Thoracic aorta (tissue), 2 donors: ENCODE measurements around the gene SEC11A. TPM values are rescaled to one million over a fixed set of nuclear protein-coding genes. Genes with fewer than 3 reads are reported as not detected.

Experiments
- ATAC-seq: fragments of 150-250 bp; one replicate; pipeline ENCODE4 v1.8.0; 2017; ENCODE audit warnings: low read depth; ENCODE audit not compliant: insufficient number of reproducible peaks, low FRiP score
- DNase-seq: peaks from one replicate; pipeline ENCODE4 v3.0.0-alpha.2; 2020; ENCODE audit warnings: low spot score
- H3K27ac ChIP-seq, 2 donors: fragments of 200-600 bp; sonication (generic); 1 replicate in 1 of 2; 2 replicates in 1 of 2; pipeline ENCODE4 v1.5.1; 2016; ENCODE audit warnings: mild to moderate bottlenecking in 2 of 2, moderate library complexity in 2 of 2
- H3K27me3 ChIP-seq: fragments of 200-600 bp; sonication (generic); replicated peaks from 2 replicates; pipeline ENCODE4 v1.6.0; 2016; ENCODE audit warnings: mild to moderate bottlenecking; ENCODE audit not compliant: insufficient read depth
- H3K36me3 ChIP-seq: fragments of 200-600 bp; sonication (generic); one replicate; pipeline ENCODE4 v1.5.1; 2016
- H3K4me1 ChIP-seq, 2 donors: fragments of 200-600 bp; sonication (generic); 1 replicate in 1 of 2; 2 replicates in 1 of 2; pipeline versions ENCODE4 v1.5.1 to v1.6.0; 2016; ENCODE audit warnings: low read depth in 2 of 2, mild to moderate bottlenecking in 1 of 2; ENCODE audit not compliant: control insufficient read depth in 1 of 2
- H3K4me3 ChIP-seq: fragments of 200-600 bp; sonication (generic); 2 replicates; pipeline ENCODE4 v1.5.1; 2016; ENCODE audit warnings: mild to moderate bottlenecking
- H3K9me3 ChIP-seq: fragments of 200-600 bp; sonication (generic); 2 replicates; pipeline ENCODE4 v1.5.1; 2016
- CTCF ChIP-seq: fragments of 200-600 bp; sonication (generic); IDR thresholded peaks from one replicate; pipeline ENCODE4 v1.5.1; 2019; ENCODE audit warnings: antibody characterized with exemption
- total RNA-seq, 2 donors: library from RNA; depleted of rRNA; stranded (reverse); fragments of >200 nt; gene quantifications; one replicate each; pipeline versions ENCODE4 v1.1.0 to v1.2.3, GENCODE V29; 2016

SEC11A gene
- total RNA-seq, 2 donors from 2014 or later = 97.1 to 122 TPM

- peaks cover 17 to 59% of the 10 kb centered on the region in 2 donors for H3K4me1 ChIP-seq
- TF ChIP-seq CTCF = no peak
These were observed 61.8 kb downstream of the SEC11A start, which contains the start of gene WDR73 for GRCh38 chr15:84653910-84654688. WDR73 (minus strand) TSS chr15:84654283; CDS start chr15:84654274, 9 bp downstream.

GRCh38 chr15:84653584-84653909, 62.4 kb downstream of the SEC11A start:
- DNase-seq (no peak), ATAC-seq (no peak)
- no peaks in the 10 kb centered on the region for H3K27me3 ChIP-seq

More at GRCh38 chr15:84653910-84654688, 61.8 kb downstream of the SEC11A start, which contains the start of gene WDR73:
- peak; percentile 82 for ATAC-seq
- Histone ChIP-seq H3K9me3 (no peaks in the 10 kb centered on the region), H3K4me3 (peak within 1 kb of the TSS; percentile 85), H3K27me3 (no peaks in the 10 kb centered on the region), H3K36me3 (peaks cover 4% of the 10 kb centered on the region), H3K27ac (peak within 1 kb of the TSS; percentile 75 to 82)
- peak; percentile 90 for DNase-seq

GRCh38 chr15:84649706-84650105, 66.2 kb downstream of the SEC11A start:
- TF ChIP-seq CTCF = no peak
- Histone ChIP-seq H3K36me3 (peaks cover 32% of the 10 kb centered on the region), H3K9me3 (no peaks in the 10 kb centered on the region), H3K4me1 (peaks cover 13 to 50% of the 10 kb centered on the region in 2 donors), H3K27me3 (no peaks in the 10 kb centered on the region), H3K27ac (no peak overlapping the region), H3K4me3 (no peak overlapping the region)
- ATAC-seq = no peak
- no peak for DNase-seq

More at GRCh38 chr15:84653584-84653909, 62.4 kb downstream of the SEC11A start:
- peak overlapping the region; percentile 75 to 82 for H3K27ac ChIP-seq
- no peaks in the 10 kb centered on the region for H3K9me3 ChIP-seq
- peaks cover 17 to 65% of the 10 kb centered on the region in 2 donors for H3K4me1 ChIP-seq
- no peak for TF ChIP-seq CTCF
- H3K4me3 ChIP-seq = peak overlapping the region; percentile 85
- H3K36me3 ChIP-seq = peaks cover 6% of the 10 kb centered on the region

GRCh38 chr15:84648539-84648938, 67.4 kb downstream of the SEC11A start:
- peak overlapping the region in 1 of 2 donors; percentile 17 for H3K27ac ChIP-seq
- peaks cover 13 to 46% of the 10 kb centered on the region in 2 donors for H3K4me1 ChIP-seq
- no peak overlapping the region for H3K4me3 ChIP-seq
- no peak for DNase-seq
- H3K36me3 ChIP-seq = peaks cover 36% of the 10 kb centered on the region
- no peak for ATAC-seq
- no peak for TF ChIP-seq CTCF
- no peaks in the 10 kb centered on the region for H3K9me3 ChIP-seq
- no peaks in the 10 kb centered on the region for H3K27me3 ChIP-seq

GRCh38 chr15:84647726-84648125, 68.2 kb downstream of the SEC11A start:
- ATAC-seq (no peak), DNase-seq (no peak)
- no peaks in the 10 kb centered on the region for H3K27me3 ChIP-seq
- H3K36me3 ChIP-seq = peaks cover 43% of the 10 kb centered on the region
- no peak overlapping the region for H3K27ac ChIP-seq
- no peak overlapping the region for H3K4me3 ChIP-seq
- no peaks in the 10 kb centered on the region for H3K9me3 ChIP-seq
- no peak for TF ChIP-seq CTCF
- H3K4me1 ChIP-seq = peaks cover 4 to 38% of the 10 kb centered on the region in 2 donors
